ENCODE measurements around the gene RPL37A. TPM values are rescaled to one million over a fixed set of nuclear protein-coding genes. Genes with fewer than 3 reads are reported as not detected.

The RPL37A gene
- total RNA-seq (1,000 to 10,000 TPM in 4 of 7 donors, 100 to 1,000 TPM in 3; 688 to 2,288 (median 1,633) TPM), polyA plus RNA-seq (1,000 to 10,000 TPM; 5,553 to 9,110 (median 7,989) TPM)
- long read RNA-seq, donor 1, transcript RPL37A-208 (2 exons, 2,225 nt), result minor isoform, 11 of 1,458 reads
- long read RNA-seq, donor 1, transcript RPL37A-201 (3 exons, 742 nt), result minor isoform, 325 of 1,458 reads
- long read RNA-seq, donor 1, transcript RPL37A-209 (3 exons, 1,701 nt), result minor isoform, 8 of 1,458 reads
- long read RNA-seq, donor 1, transcript RPL37A-210 (4 exons, 3,647 nt), result major isoform, 1,066 of 1,458 reads
- long read RNA-seq, donor 1, partial matches to known transcripts, result 16 of 1,458 reads
- long read RNA-seq, donor 1, other reads (novel, unspliced or antisense), result 27 of 1,458 reads
- long read RNA-seq, donor 2, transcript RPL37A-209 (3 exons, 1,701 nt), result minor isoform, 12 of 1,265 reads
- long read RNA-seq, donor 2, transcript RPL37A-201 (3 exons, 742 nt), result minor isoform, 141 of 1,265 reads
- long read RNA-seq, donor 2, transcript RPL37A-210 (4 exons, 3,647 nt), result major isoform, 1,026 of 1,265 reads
- long read RNA-seq, donor 2, transcript RPL37A-208 (2 exons, 2,225 nt), result minor isoform, 6 of 1,265 reads
- long read RNA-seq, donor 2, partial matches to known transcripts, result 39 of 1,265 reads
- long read RNA-seq, donor 2, other reads (novel, unspliced or antisense), result 40 of 1,265 reads

DNA sequence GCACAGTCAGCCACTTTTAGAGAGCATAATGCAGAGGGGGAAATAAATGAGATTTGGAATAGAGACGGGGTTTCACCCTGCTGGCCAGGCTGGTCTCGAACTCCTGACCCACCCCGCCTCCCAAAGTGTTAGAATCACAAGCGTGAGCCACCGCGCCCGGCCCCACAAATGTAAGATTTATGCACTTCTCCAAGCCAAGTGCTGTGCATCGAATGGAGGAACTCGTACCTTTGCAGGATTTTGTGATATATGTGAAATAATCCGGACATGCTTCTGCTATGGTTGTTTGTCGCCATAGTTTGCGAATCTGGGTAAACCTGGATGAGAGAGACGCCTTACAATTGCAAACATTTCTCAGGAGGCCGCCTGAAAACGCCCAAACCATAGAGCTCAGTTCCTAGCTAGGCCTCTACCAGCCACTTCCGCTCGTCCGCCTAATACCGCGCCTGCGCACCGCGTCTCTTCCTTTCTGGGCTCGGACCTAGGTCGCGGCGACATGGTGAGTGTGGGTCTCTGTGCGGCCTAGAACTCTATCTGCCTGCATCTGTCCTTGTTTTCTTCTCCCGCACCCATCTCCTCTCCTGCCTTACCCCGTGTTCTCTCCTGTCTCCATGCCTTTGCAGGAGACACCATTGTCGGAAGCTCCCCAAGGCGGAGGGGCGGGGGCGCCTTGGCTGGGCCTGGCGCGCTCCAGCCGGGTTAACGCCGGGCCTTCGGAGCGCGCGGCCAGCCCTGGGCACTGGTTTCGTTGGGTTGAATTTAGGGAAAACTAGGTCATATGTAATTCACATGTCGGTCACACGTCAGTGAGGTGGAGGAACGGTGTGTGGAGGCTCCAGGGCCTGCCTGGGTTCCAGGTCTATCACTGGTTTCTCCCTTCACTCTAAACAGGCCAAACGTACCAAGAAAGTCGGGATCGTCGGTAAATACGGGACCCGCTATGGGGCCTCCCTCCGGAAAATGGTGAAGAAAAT lies at the start of gene RPL37A:
Gene RPL37A (plus strand): TSS at position 466 of the 974 bp plus-strand sequence. CDS start 31 bp downstream, at position 497.
- Histone ChIP-seq H3K36me3 (peaks cover 6 to 45% (median 40%) of the 10 kb centered on the region in 6 donors), H3K27me3 (replicated peaks in 1 of 7) (no peaks in the 10 kb centered on the region), H3K4me3 (peak within 1 kb of the TSS; percentile 59 to 90 (median 76)), H3K9me3 (no peaks in the 10 kb centered on the region), H3K27ac (peak within 1 kb of the TSS; percentile 79 to 90 (median 86)), H3K4me1 (peaks cover 19 to 83% (median 56%) of the 10 kb centered on the region in 6 donors)
- WGBS, 5 donors, result 0 to 2% (median 1%) methylated on average over 51 to 54 of the region's 54 CpGs
- peak; percentile 97 for DNase-seq
- intact Hi-C loops (cut with DNase I; ENCODE audit: low total_unique reads), result loop anchor here (10.0 kb wide), 1 partner anchor 84 kb away; the partner anchor contains the start of gene SMARCAL1
- TF ChIP-seq POLR2A (IDR thresholded peaks at IDR 0.05), result peak; percentile 44 to 83 (median 76)
- TF ChIP-seq, protein P1, sequence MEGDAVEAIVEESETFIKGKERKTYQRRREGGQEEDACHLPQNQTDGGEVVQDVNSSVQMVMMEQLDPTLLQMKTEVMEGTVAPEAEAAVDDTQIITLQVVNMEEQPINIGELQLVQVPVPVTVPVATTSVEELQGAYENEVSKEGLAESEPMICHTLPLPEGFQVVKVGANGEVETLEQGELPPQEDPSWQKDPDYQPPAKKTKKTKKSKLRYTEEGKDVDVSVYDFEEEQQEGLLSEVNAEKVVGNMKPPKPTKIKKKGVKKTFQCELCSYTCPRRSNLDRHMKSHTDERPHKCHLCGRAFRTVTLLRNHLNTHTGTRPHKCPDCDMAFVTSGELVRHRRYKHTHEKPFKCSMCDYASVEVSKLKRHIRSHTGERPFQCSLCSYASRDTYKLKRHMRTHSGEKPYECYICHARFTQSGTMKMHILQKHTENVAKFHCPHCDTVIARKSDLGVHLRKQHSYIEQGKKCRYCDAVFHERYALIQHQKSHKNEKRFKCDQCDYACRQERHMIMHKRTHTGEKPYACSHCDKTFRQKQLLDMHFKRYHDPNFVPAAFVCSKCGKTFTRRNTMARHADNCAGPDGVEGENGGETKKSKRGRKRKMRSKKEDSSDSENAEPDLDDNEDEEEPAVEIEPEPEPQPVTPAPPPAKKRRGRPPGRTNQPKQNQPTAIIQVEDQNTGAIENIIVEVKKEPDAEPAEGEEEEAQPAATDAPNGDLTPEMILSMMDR (IDR thresholded peaks at IDR 0.05 in 8 of 11, conservative IDR thresholded peaks at IDR 0.05 in 3 of 11), result peak in 3 of 11 experiments; percentile 12 to 21 (median 19)
- peak; percentile 96 to 100 (median 99) for TF ChIP-seq POLR2AphosphoS5 (IDR thresholded peaks at IDR 0.05)

DNA sequence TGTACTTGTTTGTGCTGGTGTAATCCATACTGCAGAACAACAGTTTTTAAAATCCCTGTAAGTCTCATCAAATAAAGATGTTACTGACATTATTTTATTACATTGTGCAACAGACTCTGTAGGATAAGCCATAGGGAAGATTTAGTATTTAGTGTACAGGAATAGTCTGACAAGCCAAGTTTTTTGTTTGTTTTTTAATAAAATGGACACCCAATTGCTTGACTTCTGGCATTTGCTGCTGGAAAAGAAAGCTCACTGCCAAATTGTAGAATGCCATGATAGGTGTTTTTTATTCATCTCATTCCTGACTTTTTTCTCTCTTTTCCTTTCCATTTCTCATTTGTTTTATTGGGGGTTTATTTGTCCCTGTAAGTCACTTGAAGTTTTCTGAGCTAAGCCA lies 48.3 kb upstream of the RPL37A start:
- H3K27me3 ChIP-seq (replicated peaks in 1 of 7), result no peaks in the 10 kb centered on the region
- H3K4me3 ChIP-seq, result no peak overlapping the region
- H3K27ac ChIP-seq, result no peak overlapping the region
- no peak for TF ChIP-seq POLR2A (IDR thresholded peaks at IDR 0.05)
- TF ChIP-seq, protein P1 (IDR thresholded peaks at IDR 0.05 in 8 of 11, conservative IDR thresholded peaks at IDR 0.05 in 3 of 11), result no peak
- no peak for TF ChIP-seq POLR2AphosphoS5 (IDR thresholded peaks at IDR 0.05)
- peaks cover 10 to 100% (median 92%) of the 10 kb centered on the region in 6 donors for H3K36me3 ChIP-seq
- no peaks in the 10 kb centered on the region for H3K4me1 ChIP-seq
- DNase-seq, result no peak
- intact Hi-C loops (cut with DNase I; ENCODE audit: low total_unique reads), result no loop called here
- peaks cover 0 to 11% (median 6%) of the 10 kb centered on the region in 8 donors for H3K9me3 ChIP-seq

DNA sequence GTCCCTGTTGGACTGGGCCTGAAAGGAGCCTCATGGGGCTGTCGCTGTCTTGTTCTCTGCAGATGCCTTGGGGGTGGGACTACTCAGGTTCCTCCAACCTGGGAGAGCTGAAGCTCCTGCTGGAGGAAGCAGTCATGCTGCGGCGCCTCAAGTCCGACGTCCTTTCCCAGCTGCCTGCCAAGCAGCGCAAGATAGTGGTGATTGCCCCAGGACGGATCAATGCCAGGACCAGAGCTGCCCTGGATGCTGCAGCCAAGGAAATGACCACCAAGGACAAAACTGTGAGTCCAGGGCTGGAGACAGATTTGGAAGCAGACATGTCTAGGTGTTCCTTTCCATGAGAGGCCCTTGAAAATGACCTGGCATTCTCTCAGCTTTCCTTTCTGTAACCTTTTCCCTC lies 47.9 kb upstream of the RPL37A start:
- Histone ChIP-seq H3K27me3 (replicated peaks in 1 of 7) (no peaks in the 10 kb centered on the region), H3K9me3 (peaks cover 0 to 11% (median 6%) of the 10 kb centered on the region in 8 donors), H3K36me3 (peaks cover 10 to 100% (median 91%) of the 10 kb centered on the region in 6 donors), H3K4me3 (no peak overlapping the region), H3K4me1 (no peaks in the 10 kb centered on the region), H3K27ac (no peak overlapping the region)
- WGBS, 5 donors, result 91 to 100% (median 97%) methylated on average over 4 to 7 of the region's 7 CpGs
- intact Hi-C loops (cut with DNase I; ENCODE audit: low total_unique reads), result no loop called here
- DNase-seq, result no peak
- no peak for TF ChIP-seq POLR2A (IDR thresholded peaks at IDR 0.05)

DNA sequence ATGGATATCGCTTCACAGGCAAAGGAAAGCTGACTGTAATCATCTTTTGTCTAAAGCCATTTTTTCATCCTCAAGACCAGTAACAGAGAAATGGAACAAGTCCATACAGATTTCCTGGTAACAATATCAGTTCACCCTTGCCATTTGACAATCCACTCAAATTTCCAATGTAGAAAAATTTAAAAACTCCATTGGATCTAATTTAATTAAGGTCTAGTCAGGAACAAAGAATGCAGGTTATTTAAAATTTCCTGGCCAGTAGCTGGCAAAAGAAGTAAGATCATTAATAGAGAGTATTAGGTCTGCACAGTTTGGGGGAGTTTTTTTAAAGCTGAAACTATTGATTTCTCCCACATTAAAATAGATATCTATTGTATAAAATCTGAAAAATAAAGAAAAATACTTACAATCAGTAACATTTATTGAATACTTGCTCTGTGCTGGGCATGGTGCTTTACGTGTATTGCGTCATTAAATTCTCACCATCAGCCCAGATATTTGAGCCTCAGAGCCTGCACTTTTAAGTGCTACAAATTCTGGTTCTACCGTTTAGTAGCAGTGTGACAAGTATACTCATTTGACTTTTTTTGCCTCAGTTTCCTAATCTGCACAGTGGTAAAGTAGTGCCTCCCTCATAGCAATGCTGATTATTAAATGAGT lies 44.6 kb upstream of the RPL37A start:
- Histone ChIP-seq H3K4me3 (no peak overlapping the region), H3K27me3 (replicated peaks in 1 of 7) (no peaks in the 10 kb centered on the region), H3K36me3 (peaks cover 4 to 71% (median 61%) of the 10 kb centered on the region in 6 donors), H3K9me3 (peaks cover 0 to under 1% (median 0%) of the 10 kb centered on the region in 8 donors), H3K4me1 (no peaks in the 10 kb centered on the region), H3K27ac (no peak overlapping the region)
- TF ChIP-seq, protein P1 (IDR thresholded peaks at IDR 0.05 in 8 of 11, conservative IDR thresholded peaks at IDR 0.05 in 3 of 11), result no peak
- TF ChIP-seq POLR2A (IDR thresholded peaks at IDR 0.05) (no peak), POLR2AphosphoS5 (IDR thresholded peaks at IDR 0.05) (no peak)
- intact Hi-C loops (cut with DNase I; ENCODE audit: low total_unique reads), result no loop called here
- no peak for DNase-seq
- WGBS, 5 donors, result 97 to 98% (median 98%) methylated on average over 4 of the region's 4 CpGs

All from spleen (tissue), 13 donors.